Fibroblast of mammary gland (primary cell): Measurements from ENCODE around the gene SPIN2A.
A peak's percentile ranks its signal among the peaks of the same experiment; 100 is the strongest.
"Not testable (repeated sequence)": the region's sequence is repeated elsewhere in the genome, so short reads cannot be mapped to it uniquely, and the experiment has no call there.

Experiments
- DNase-seq: peaks from one replicate; pipeline ENCODE4 v3.0.0-alpha.2; 2010; ENCODE audit warnings: low read depth
- H3K4me3 ChIP-seq: 2 replicates; pipeline ENCODE4 v1.5.1; 2011; ENCODE audit warnings: low read depth, mild to moderate bottlenecking, low read length, moderate library complexity; ENCODE audit not compliant: control insufficient read depth
- TF ChIP-seq, protein P1 (sequence below): conservative IDR thresholded peaks from 2 replicates; pipeline ENCODE4 v1.5.1; 2011; ENCODE audit warnings: low read depth, low read length, inconsistent platforms; ENCODE audit not compliant: control insufficient read depth, insufficient read depth

Gene SPIN2A

DNA sequence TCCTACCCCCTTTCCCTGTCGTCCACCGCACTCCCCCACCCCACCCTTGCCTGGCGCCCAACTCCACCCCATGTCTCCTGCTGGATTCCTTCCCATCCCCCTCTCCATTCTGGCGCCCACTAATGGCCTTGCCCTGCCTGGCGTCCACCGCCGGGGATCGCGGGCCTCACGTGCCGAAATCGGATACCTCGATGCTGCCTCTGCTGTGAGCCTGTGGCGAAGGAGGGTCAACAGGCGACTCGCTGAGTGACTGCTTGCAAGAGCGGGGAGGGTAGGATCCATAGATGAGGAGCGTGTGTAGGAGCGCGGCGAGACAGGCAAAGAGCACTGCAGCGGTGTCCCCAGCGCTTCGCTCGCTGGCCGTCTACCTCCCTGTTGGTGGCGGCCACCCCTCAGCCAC, at the start of gene SPIN2A:
Gene SPIN2A, minus strand, starts transcription at position 325 of the 400 bp plus-strand sequence. CDS start 800 bp downstream, outside the sequence.
- peak; percentile 13 for DNase-seq
- not testable (repeated sequence) for H3K4me3 ChIP-seq

DNA sequence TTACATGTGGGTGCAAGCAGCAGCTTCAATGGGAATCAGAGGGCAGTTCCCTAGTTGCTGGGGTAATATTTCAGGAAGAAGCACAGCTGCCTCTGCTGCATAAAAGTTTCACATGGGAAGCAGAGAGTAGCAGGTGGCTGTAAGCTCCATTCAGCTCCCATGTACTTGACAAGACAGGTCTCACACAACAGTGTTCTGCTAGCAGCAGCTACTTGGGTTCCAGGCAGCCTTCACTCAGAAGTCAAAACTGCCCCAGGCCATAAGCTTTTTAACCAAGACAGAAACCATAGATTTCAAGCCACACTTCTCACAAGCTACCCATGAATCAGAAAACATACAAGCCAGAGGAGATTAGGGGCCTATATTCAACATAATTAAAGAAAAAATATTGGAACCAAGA, 41.4 kb upstream of the SPIN2A start:
- TF ChIP-seq, protein P1, sequence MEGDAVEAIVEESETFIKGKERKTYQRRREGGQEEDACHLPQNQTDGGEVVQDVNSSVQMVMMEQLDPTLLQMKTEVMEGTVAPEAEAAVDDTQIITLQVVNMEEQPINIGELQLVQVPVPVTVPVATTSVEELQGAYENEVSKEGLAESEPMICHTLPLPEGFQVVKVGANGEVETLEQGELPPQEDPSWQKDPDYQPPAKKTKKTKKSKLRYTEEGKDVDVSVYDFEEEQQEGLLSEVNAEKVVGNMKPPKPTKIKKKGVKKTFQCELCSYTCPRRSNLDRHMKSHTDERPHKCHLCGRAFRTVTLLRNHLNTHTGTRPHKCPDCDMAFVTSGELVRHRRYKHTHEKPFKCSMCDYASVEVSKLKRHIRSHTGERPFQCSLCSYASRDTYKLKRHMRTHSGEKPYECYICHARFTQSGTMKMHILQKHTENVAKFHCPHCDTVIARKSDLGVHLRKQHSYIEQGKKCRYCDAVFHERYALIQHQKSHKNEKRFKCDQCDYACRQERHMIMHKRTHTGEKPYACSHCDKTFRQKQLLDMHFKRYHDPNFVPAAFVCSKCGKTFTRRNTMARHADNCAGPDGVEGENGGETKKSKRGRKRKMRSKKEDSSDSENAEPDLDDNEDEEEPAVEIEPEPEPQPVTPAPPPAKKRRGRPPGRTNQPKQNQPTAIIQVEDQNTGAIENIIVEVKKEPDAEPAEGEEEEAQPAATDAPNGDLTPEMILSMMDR: no peak
- no peak for DNase-seq
- no peak overlapping the region for H3K4me3 ChIP-seq

DNA sequence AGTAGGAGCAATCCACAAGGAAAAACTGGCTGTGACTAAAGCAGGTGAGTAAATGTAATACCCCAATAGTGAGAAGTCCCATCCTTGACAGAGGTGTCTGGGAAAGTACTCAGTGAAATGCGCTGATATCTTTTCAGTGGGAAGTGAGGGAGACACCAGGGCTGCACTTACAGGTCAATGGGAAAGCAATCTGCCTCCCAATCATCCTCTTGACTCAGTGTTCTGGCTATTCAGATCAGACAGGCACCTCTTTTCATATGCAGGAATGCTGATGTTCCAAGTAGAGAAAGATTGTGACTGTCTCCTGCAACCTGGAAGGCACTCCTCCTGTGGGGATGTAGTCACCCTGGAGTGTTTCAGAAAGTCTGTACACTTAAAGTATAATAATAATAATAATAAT, 39.9 kb upstream of the SPIN2A start:
- H3K4me3 ChIP-seq: no peak overlapping the region
- TF ChIP-seq, protein P1: no peak
- DNase-seq: no peak

DNA sequence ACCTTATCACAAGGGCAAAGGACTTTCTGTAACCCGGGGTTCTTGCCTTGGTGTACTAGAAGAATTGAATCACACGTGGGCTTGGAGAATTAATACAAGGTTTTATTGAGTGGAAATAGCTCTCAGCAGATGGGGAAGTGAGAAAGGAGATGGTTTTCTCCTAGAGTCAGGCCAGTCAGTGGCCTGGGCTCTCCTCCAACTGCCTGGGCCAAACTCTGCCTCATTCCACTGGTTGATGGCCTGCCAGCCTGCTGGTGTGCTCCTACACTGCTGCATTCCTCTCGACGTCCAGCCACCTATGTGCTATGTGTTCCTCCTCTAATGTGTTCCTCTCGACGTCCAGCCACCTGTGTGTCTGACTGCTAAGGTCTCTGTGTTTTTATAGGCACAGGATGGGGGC, 35.3 kb upstream of the SPIN2A start:
- no peak for DNase-seq
- H3K4me3 ChIP-seq: no peak overlapping the region
- TF ChIP-seq, protein P1: no peak

DNA sequence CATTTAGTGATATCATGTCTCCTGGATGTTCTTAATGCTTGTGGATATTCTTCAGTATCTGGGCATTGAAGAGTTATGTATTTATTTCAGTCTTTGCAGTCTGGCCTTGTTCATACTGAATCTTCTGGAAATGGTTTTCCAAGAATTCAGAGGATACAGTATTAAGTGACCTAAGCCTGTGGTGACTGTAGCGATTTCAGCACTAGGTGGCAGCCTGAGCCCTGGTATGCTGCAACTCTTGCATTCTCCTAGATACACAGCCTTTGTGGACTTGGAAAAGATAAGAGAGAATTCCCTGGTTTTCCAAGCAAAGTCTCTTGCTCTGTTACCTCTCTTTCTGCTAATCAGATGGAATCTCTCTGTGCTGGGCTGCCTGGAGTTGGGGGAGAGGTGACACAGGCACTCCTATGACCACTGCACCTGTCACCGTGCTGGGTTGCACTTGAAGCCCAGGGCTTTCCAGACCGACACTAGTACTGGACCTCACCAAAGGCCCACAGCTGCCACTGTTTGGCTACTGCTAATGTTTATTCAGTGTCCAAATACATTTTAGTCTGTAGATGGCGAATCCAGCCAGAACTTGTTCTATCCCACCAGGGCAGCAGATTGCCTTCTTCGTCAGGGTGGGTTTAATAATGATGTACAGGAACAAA, 19.3 kb upstream of the SPIN2A start:
- TF ChIP-seq, protein P1: peak; percentile 20
- peak; percentile 28 for DNase-seq

DNA sequence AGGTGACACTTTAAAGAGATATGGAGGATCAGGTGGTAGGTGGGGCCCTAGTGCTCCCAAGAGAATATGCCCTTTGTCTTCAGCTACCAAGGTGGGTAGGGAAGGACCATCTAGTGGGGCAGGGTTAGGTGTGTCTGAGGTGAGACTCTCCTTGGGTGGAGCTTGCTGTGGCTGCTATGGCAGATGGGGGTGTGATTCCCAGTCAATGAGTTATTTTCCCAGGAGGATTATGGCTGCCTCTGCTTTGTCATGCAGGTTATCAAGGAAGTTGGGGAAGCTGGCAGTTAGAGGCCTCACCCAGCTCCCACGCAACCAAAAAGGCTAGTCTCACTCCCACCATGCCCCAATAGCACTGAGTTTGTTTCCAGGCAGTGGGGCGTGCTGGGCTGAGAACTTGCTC, 18.0 kb upstream of the SPIN2A start:
- no peak overlapping the region for H3K4me3 ChIP-seq
- DNase-seq: no peak
- TF ChIP-seq, protein P1: no peak

More for the DNA sequence above, 19.3 kb upstream of the SPIN2A start:
- no peak overlapping the region for H3K4me3 ChIP-seq

DNA sequence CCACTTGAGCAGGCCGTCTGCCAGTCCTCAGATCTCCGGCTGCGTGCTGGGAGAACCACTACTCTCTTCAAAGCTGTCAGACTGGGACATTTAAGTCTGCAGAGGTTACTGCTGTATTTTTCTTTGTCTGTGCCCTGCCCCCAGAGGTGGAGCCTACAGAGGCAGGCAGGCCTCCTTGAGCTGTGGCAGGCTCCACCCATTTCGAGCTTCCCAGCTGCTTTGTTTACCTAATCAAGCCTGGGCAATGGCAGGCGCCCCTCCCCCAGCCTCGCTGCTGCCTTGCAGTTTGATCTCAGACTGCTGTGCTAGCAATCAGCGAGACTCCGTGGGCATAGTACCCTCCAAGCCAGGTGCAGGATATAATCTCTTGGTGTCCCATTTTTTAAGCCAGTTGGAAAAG, 15.0 kb upstream of the SPIN2A start:
- not testable (repeated sequence) for H3K4me3 ChIP-seq, DNase-seq

DNA sequence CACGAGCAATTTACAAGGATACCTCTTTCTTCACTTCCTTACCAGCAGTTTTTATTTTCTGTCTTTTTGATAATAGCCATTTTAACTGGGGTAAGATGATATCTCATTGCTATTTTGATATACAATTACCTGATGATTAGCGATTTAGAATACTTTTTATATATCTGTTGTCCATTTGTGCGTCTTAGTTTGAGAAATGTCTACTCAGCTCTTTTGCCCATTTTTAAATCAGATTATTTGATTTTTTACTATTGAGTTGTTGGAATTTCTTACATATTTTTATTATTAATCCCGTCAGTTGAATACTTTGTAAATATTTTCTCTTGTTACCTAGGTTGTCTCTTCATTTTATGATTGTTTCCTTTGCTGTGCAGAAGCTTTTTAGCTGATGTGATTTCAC, 1.5 kb upstream of the SPIN2A start:
- TF ChIP-seq, protein P1: no peak

More for the DNA sequence above, 1.5 kb upstream of the SPIN2A start:
- DNase-seq: no peak
- no peak overlapping the region for H3K4me3 ChIP-seq
